Neural cell (in vitro differentiated cells): Measurements from ENCODE around the gene NAV1. TPM values are rescaled to one million over a fixed set of nuclear protein-coding genes. Genes with fewer than 3 reads are reported as not detected.

Experiments used
- H2AFZ ChIP-seq: fragments of 200-600, 300-800 bp; sonication (generic), shearing (Covaris generic); 2 replicates; pipeline ENCODE4 v1.6.0; 2014; ENCODE audit warnings: low read depth, mild to moderate bottlenecking, antibody characterized with exemption, low read length, moderate library complexity
- H3F3A ChIP-seq: fragments of 200-600 bp; shearing (Covaris generic); 2 replicates; pipeline ENCODE4 v1.6.1; 2016; ENCODE audit warnings: mild to moderate bottlenecking, moderate library complexity, mixed read lengths, antibody characterized with exemption, low read length; ENCODE audit not compliant: insufficient read depth, poor library complexity, severe bottlenecking
- H3K27ac ChIP-seq: fragments of 200-600, 300-800 bp; sonication (generic), shearing (Covaris generic); 2 replicates; pipeline ENCODE4 v1.5.1; 2014; ENCODE audit warnings: mild to moderate bottlenecking, low read length, moderate library complexity
- H3K27me3 ChIP-seq: fragments of 300-800, 200-600 bp; sonication (generic), shearing (Covaris generic); 2 replicates; pipeline ENCODE4 v1.6.0; 2014; ENCODE audit warnings: mild to moderate bottlenecking, low read depth, low read length, moderate library complexity; ENCODE audit not compliant: insufficient read depth
- H3K36me3 ChIP-seq: fragments of 300-800, 200-600 bp; sonication (generic), shearing (Covaris generic); 2 replicates; pipeline ENCODE4 v1.5.1; 2014; ENCODE audit warnings: mild to moderate bottlenecking, antibody characterized with exemption, low read length, moderate library complexity; ENCODE audit not compliant: insufficient read depth
- H3K4me2 ChIP-seq: fragments of 300-800, 200-600 bp; sonication (generic), shearing (Covaris generic); 2 replicates; pipeline ENCODE4 v1.6.0; 2014; ENCODE audit warnings: mild to moderate bottlenecking, low read length
- H3K4me3 ChIP-seq: fragments of 300-800, 200-600 bp; sonication (generic), shearing (Covaris generic); 2 replicates; pipeline ENCODE4 v1.5.1; 2014; ENCODE audit warnings: mild to moderate bottlenecking, low read length, moderate library complexity
- H3K79me2 ChIP-seq: fragments of 200-600 bp; shearing (Covaris generic); replicated peaks from 2 replicates; pipeline ENCODE4 v1.6.0; 2014; ENCODE audit warnings: mild to moderate bottlenecking, low read length, moderate library complexity; ENCODE audit not compliant: insufficient read depth
- H3K9ac ChIP-seq: fragments of 300-800, 200-600 bp; sonication (generic), shearing (Covaris generic); 2 replicates; pipeline ENCODE4 v1.6.1; 2016; ENCODE audit warnings: mild to moderate bottlenecking, low read length, mixed read lengths
- H3K9me2 ChIP-seq: fragments of 200-600 bp; shearing (Covaris generic); 2 replicates; pipeline ENCODE4 v1.6.1; 2016; ENCODE audit warnings: mild to moderate bottlenecking, low read length, mixed read lengths; ENCODE audit not compliant: insufficient read depth
- H3K9me3 ChIP-seq: fragments of 200-600, 300-800 bp; sonication (generic), shearing (Covaris generic); 2 replicates; pipeline ENCODE4 v1.6.1; 2016; ENCODE audit warnings: mild to moderate bottlenecking, mixed run types, low read length, moderate library complexity, mixed read lengths
- H4K20me1 ChIP-seq: fragments of 200-600 bp; shearing (Covaris generic); 2 replicates; pipeline ENCODE4 v1.6.1; 2016; ENCODE audit warnings: mild to moderate bottlenecking, mixed run types; ENCODE audit not compliant: insufficient read depth
- EP300 ChIP-seq: fragments of 450-650 bp; conservative IDR thresholded peaks from 2 replicates; pipeline ENCODE4 v1.6.1; 2014; ENCODE audit warnings: antibody characterized with exemption, mild to moderate bottlenecking, moderate library complexity; ENCODE audit not compliant: poor library complexity, severe bottlenecking
- EZH2 ChIP-seq: fragments of 200-600, 300-800 bp; shearing (Covaris generic), sonication (generic); IDR thresholded peaks from 2 replicates; pipeline ENCODE4 v1.6.1; 2014; ENCODE audit warnings: antibody characterized with exemption, low read length, borderline replicate concordance, mild to moderate bottlenecking; ENCODE audit not compliant: insufficient read depth, poor library complexity, severe bottlenecking
- MXI1 ChIP-seq: fragments of 450-650 bp; conservative IDR thresholded peaks from 2 replicates; pipeline ENCODE4 v1.6.1; 2014; ENCODE audit warnings: antibody characterized with exemption, mild to moderate bottlenecking; ENCODE audit not compliant: poor library complexity, severe bottlenecking
- RAD21 ChIP-seq: fragments of 450-650 bp; conservative IDR thresholded peaks from 2 replicates; pipeline ENCODE4 v1.6.1; 2014; ENCODE audit warnings: antibody characterized with exemption, mild to moderate bottlenecking, moderate library complexity
- polyA plus RNA-seq: library from polyadenylated mRNA; depleted of rRNA; stranded (reverse); fragments of >200 nt; gene quantifications from 2 replicates; pipeline ENCODE4 v1.2.3, GENCODE V29; 2014
- TF ChIP-seq, protein P1 (sequence below): fragments of 450-650 bp; IDR thresholded peaks from 2 replicates; pipeline ENCODE4 v1.5.1; 2014; ENCODE audit warnings: antibody characterized with exemption, mild to moderate bottlenecking, moderate library complexity; ENCODE audit not compliant: poor library complexity, severe bottlenecking
- TF ChIP-seq, protein P2 (sequence below): IDR thresholded peaks from 2 replicates; pipeline ENCODE4 v1.6.1; 2012; ENCODE audit warnings: borderline replicate concordance

Gene NAV1
- polyA plus RNA-seq, 1 donor from 2014 or later, result 33.2 TPM

DNA sequence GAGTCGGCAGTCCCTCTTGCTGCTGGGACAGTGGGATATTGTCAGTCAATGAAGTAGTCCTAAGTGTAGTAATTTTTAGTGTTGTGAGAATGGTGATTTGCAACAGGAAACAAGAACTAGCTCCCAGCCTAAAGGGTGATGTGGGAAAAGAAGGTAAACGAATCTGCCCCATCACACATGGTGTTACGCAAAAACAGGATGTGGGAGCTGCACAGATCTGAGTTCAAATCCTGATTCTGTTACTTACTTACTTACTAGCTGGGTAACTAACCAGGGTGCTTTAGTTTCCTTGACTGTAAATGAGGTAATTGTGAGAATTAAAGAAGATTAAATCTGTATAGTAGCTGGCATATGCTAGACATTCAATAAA is 22.3 kb downstream of the NAV1 start:
- Histone ChIP-seq H3K9ac (no peak overlapping the region), H4K20me1 (no peaks in the 10 kb centered on the region), H3K4me3 (no peak overlapping the region), H3K36me3 (no peaks in the 10 kb centered on the region), H3K9me3 (no peaks in the 10 kb centered on the region), H3K9me2 (no peaks in the 10 kb centered on the region), H3K27ac (no peak overlapping the region), H2AFZ (no peak overlapping the region), H3F3A (no peaks in the 10 kb centered on the region), H3K79me2 (no peaks in the 10 kb centered on the region), H3K4me2 (no peak overlapping the region), H3K27me3 (no peaks in the 10 kb centered on the region)
- TF ChIP-seq EP300, result no peak
- TF ChIP-seq, protein P1, sequence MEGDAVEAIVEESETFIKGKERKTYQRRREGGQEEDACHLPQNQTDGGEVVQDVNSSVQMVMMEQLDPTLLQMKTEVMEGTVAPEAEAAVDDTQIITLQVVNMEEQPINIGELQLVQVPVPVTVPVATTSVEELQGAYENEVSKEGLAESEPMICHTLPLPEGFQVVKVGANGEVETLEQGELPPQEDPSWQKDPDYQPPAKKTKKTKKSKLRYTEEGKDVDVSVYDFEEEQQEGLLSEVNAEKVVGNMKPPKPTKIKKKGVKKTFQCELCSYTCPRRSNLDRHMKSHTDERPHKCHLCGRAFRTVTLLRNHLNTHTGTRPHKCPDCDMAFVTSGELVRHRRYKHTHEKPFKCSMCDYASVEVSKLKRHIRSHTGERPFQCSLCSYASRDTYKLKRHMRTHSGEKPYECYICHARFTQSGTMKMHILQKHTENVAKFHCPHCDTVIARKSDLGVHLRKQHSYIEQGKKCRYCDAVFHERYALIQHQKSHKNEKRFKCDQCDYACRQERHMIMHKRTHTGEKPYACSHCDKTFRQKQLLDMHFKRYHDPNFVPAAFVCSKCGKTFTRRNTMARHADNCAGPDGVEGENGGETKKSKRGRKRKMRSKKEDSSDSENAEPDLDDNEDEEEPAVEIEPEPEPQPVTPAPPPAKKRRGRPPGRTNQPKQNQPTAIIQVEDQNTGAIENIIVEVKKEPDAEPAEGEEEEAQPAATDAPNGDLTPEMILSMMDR, result no peak
- TF ChIP-seq EZH2, result no peak
- no peak for TF ChIP-seq RAD21
- TF ChIP-seq, protein P2, sequence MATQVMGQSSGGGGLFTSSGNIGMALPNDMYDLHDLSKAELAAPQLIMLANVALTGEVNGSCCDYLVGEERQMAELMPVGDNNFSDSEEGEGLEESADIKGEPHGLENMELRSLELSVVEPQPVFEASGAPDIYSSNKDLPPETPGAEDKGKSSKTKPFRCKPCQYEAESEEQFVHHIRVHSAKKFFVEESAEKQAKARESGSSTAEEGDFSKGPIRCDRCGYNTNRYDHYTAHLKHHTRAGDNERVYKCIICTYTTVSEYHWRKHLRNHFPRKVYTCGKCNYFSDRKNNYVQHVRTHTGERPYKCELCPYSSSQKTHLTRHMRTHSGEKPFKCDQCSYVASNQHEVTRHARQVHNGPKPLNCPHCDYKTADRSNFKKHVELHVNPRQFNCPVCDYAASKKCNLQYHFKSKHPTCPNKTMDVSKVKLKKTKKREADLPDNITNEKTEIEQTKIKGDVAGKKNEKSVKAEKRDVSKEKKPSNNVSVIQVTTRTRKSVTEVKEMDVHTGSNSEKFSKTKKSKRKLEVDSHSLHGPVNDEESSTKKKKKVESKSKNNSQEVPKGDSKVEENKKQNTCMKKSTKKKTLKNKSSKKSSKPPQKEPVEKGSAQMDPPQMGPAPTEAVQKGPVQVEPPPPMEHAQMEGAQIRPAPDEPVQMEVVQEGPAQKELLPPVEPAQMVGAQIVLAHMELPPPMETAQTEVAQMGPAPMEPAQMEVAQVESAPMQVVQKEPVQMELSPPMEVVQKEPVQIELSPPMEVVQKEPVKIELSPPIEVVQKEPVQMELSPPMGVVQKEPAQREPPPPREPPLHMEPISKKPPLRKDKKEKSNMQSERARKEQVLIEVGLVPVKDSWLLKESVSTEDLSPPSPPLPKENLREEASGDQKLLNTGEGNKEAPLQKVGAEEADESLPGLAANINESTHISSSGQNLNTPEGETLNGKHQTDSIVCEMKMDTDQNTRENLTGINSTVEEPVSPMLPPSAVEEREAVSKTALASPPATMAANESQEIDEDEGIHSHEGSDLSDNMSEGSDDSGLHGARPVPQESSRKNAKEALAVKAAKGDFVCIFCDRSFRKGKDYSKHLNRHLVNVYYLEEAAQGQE, result no peak

DNA sequence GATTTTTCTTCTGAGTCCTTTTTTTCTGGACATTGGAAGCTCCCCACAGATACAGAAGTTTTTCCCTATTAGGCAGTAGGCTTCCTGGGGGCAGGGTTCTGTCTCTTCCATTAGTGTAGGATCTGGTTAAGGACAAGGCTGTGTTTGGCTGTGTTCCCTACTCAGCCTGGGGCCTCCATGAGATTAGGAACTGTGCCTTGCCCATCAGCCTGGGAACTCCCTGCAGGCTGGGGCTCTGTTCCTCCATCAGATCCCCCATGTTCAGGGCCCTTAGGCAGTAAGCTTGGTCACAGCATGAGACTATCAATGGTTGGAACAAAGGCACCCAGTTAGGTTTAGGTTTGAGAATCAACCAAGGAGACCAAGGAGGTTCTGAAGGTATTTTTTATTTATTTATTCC is 22.7 kb downstream of the NAV1 start:
- no peak overlapping the region for H3K9ac ChIP-seq
- H3K9me2 ChIP-seq, result no peaks in the 10 kb centered on the region
- no peak overlapping the region for H3K4me3 ChIP-seq
- no peak overlapping the region for H2AFZ ChIP-seq
- no peaks in the 10 kb centered on the region for H3K36me3 ChIP-seq
- H3K27me3 ChIP-seq, result no peaks in the 10 kb centered on the region
- no peaks in the 10 kb centered on the region for H3K79me2 ChIP-seq
- H3F3A ChIP-seq, result no peaks in the 10 kb centered on the region
- H4K20me1 ChIP-seq, result no peaks in the 10 kb centered on the region
- no peak overlapping the region for H3K4me2 ChIP-seq
- no peak for TF ChIP-seq EZH2
- TF ChIP-seq, protein P2, result no peak
- no peak for TF ChIP-seq MXI1
- no peaks in the 10 kb centered on the region for H3K9me3 ChIP-seq
- H3K27ac ChIP-seq, result no peak overlapping the region
